A549 (cell line): Measurements from ENCODE around the gene IER3IP1.

ENCODE experiments used
- CEBPB ChIP-seq, 2 experiments: fragments of >200 bp in 1 of 2; sonication (Bioruptor Twin) in 1 of 2; formaldehyde crosslinking in 1 of 2; IDR thresholded peaks; 2 replicates each; pipeline ENCODE4 v1.6.1; 2012 to 2016
- EP300 ChIP-seq, 2 experiments: fragments of >200 bp; sonication (Bioruptor Twin); formaldehyde crosslinking; IDR thresholded peaks; 2 replicates in 1 of 2; 3 replicates in 1 of 2; pipeline ENCODE4 v1.6.1; 2016 to 2017
- MYC ChIP-seq: IDR thresholded peaks from 2 replicates; pipeline ENCODE4 v1.6.1; 2012; ENCODE audit warnings: mild to moderate bottlenecking, inconsistent platforms, low read length, improper control_type of control experiment, borderline replicate concordance
- POLR2AphosphoS2 ChIP-seq: conservative IDR thresholded peaks from 2 replicates; pipeline ENCODE4 v1.6.1; 2012; ENCODE audit warnings: low read length, improper control_type of control experiment, inconsistent platforms
- RAD21 ChIP-seq, 2 experiments: fragments of >200 bp in 1 of 2; sonication (Bioruptor Twin) in 1 of 2; formaldehyde crosslinking in 1 of 2; IDR thresholded peaks in 1 of 2; conservative IDR thresholded peaks in 1 of 2; 2 replicates in 1 of 2; 3 replicates in 1 of 2; pipeline ENCODE4 v1.6.1; 2012 to 2018; ENCODE audit warnings: inconsistent platforms in 1 of 2
- ZC3H11A ChIP-seq: fragments of 450-650 bp; IDR thresholded peaks from 2 replicates; pipeline ENCODE4 v1.6.1; 2014; ENCODE audit warnings: antibody characterized with exemption, mild to moderate bottlenecking
- ZFP36 ChIP-seq: fragments of 450-650 bp; IDR thresholded peaks from 2 replicates; pipeline ENCODE4 v1.6.1; 2014; ENCODE audit warnings: borderline replicate concordance; ENCODE audit not compliant: partially characterized antibody
- ZNF302 ChIP-seq: fragments of 250-450 bp; sonication (Bioruptor Pico); IDR thresholded peaks from 2 replicates; pipeline ENCODE4 v1.9.0; 2021; ENCODE audit warnings: inconsistent platforms, mild to moderate bottlenecking, moderate library complexity
- TF ChIP-seq, protein P1 (sequence below): fragments of >200 bp; sonication (Bioruptor Twin); formaldehyde crosslinking; IDR thresholded peaks from 3 replicates; pipeline ENCODE4 v1.5.1; 2016

DNA sequence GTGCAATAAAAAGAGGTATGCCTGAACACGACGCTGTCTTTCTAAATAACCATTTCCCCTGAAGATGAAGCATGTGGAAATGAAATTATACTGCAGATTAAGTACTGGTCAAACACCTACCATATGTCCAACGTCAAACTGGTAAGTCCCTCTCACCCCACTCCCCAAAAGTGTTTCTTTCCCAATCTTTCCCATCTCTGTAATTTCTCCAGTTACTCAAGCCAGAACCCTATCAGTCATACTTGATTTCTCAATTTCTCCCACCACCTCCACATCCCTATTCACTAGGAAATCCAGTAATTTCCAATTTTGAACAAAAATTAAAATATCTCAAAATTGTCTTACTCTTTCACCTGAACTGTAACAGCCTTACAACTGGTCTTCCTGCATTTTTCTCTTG lies 55.0 kb downstream of the IER3IP1 start:
- TF ChIP-seq POLR2AphosphoS2 (no peak), MYC (no peak), ZNF302 (no peak), ZC3H11A (no peak), CEBPB (IDR thresholded peaks at IDR 0.05) (no peak), EP300 (IDR thresholded peaks at IDR 0.05) (no peak), ZFP36 (no peak), RAD21 (conservative IDR thresholded peaks at IDR 0.05 in 1 of 2, IDR thresholded peaks at IDR 0.05 in 1 of 2) (no peak)
- TF ChIP-seq, protein P1, sequence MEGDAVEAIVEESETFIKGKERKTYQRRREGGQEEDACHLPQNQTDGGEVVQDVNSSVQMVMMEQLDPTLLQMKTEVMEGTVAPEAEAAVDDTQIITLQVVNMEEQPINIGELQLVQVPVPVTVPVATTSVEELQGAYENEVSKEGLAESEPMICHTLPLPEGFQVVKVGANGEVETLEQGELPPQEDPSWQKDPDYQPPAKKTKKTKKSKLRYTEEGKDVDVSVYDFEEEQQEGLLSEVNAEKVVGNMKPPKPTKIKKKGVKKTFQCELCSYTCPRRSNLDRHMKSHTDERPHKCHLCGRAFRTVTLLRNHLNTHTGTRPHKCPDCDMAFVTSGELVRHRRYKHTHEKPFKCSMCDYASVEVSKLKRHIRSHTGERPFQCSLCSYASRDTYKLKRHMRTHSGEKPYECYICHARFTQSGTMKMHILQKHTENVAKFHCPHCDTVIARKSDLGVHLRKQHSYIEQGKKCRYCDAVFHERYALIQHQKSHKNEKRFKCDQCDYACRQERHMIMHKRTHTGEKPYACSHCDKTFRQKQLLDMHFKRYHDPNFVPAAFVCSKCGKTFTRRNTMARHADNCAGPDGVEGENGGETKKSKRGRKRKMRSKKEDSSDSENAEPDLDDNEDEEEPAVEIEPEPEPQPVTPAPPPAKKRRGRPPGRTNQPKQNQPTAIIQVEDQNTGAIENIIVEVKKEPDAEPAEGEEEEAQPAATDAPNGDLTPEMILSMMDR = no peak
